ENCODE results near the gene SGCE.

GRCh38 chr7:94664023-94664422 lies 8.1 kb upstream of the SGCE start:
- TF ChIP-seq CTCF (IDR thresholded peaks at IDR 0.05; ENCODE audit: low read depth, low read length, missing input control) (no peak), REST (IDR thresholded peaks at IDR 0.05) (no peak), ATF3 (IDR thresholded peaks at IDR 0.05) (no peak), YY1 (IDR thresholded peaks at IDR 0.05) (no peak), RAD21 (IDR thresholded peaks at IDR 0.05) (no peak), MAX (IDR thresholded peaks at IDR 0.05) (no peak), GABPA (IDR thresholded peaks at IDR 0.05 in 1 of 2, conservative IDR thresholded peaks at IDR 0.05 in 1 of 2) (no peak), SP1 (IDR thresholded peaks at IDR 0.05) (no peak), TAF1 (conservative IDR thresholded peaks at IDR 0.05) (no peak), JUND (IDR thresholded peaks at IDR 0.05) (no peak), FOXA2 (IDR thresholded peaks at IDR 0.05) (no peak)
